Stimulated activated memory B cell treated with anti-CD40 and anti-IgM and Interleukin-4, amounts not matched to agents 10 μg/mL and 1 μg/mL and 100 μg/mL, for 72 hours (primary cell): ENCODE measurements around the gene CDK5RAP2.
"Not testable (repeated sequence)": the region's sequence is repeated elsewhere in the genome, so short reads cannot be mapped to it uniquely, and the experiment has no call there.

Source experiments
- ATAC-seq: fragments of 150-1000 bp; cut with Tn5 transposase; 2 replicates; pipeline ENCODE4 v1.10.0; 2021
- H3K27ac Mint-ChIP-seq: one replicate; pipeline ENCODE4 v1.8.0; 2022; ENCODE audit warnings: mild to moderate bottlenecking, mixed read lengths
- H3K27me3 Mint-ChIP-seq: one replicate; pipeline ENCODE4 v1.8.0; 2022; ENCODE audit warnings: mixed read lengths
- H3K36me3 Mint-ChIP-seq: one replicate; pipeline ENCODE4 v1.8.0; 2022; ENCODE audit warnings: mixed read lengths
- H3K4me1 Mint-ChIP-seq: one replicate; pipeline ENCODE4 v1.8.0; 2022; ENCODE audit warnings: mixed read lengths
- H3K4me3 Mint-ChIP-seq: one replicate; pipeline ENCODE4 v1.8.0; 2022; ENCODE audit warnings: mild to moderate bottlenecking, moderate library complexity, mixed read lengths
- H3K9me3 Mint-ChIP-seq: one replicate; pipeline ENCODE4 v1.8.0; 2022; ENCODE audit warnings: mixed read lengths

CDK5RAP2 gene

DNA sequence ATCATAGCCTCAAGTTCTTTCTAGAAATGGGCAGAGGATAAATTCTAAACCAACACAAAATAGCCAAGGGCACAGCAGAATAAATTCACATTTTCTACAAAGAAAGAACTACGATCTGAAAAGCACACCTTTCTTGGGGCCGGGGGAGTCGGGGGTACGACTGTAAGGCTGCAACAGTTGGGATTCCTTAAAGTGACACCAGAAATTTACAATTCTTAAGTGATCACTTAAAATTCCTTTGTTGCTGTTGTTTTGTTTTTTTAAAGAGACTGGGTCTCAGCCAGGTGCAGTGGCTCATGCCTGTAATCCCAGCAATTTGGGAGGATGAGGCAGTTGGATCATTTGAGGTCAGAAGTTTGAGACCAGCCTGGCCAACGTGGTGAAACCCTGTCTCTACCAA, 95.8 kb downstream of the CDK5RAP2 start:
- Mint-ChIP-seq H3K36me3 (peaks cover 56% of the 10 kb centered on the region), H3K27ac (no peak overlapping the region), H3K4me3 (no peak overlapping the region), H3K4me1 (peaks cover 6% of the 10 kb centered on the region), H3K9me3 (no peaks in the 10 kb centered on the region), H3K27me3 (no peaks in the 10 kb centered on the region)
- no peak for ATAC-seq

DNA sequence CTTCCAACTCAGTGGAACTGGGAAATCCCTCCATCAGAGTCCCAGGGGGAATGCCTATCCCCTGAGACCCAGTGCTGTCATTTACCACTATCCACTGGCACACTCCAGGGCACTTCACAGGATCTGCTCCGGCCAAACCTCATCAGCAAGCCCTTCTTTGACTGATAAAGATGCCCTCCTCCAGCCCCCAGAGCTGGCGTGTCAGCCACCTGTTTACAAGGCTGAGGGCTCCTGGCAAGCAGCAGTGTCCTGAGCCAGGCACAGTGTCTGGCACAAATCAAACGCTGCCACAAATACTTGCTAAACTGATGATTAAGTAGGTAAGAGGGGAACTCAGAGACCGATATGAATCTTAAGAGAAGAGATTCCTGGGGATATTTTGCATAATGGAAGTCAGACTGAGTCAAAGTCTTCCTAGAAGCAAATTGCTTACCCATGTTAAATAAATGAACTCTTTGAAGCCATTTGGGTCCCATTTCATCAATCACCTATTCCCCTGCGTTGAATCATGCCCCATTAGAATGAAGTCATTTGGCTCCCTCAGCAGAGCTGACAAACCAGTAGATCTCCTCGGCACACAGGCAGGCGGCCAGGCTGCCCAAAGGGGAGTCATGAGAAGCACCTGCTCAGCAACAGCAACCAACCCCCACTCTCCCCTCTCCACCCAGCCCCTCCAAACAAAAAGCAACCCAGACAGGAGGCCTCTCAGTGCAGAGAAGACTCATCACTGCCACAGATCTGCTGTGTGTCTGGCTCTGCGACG, 97.4 kb downstream of the CDK5RAP2 start:
- Mint-ChIP-seq H3K27me3 (no peaks in the 10 kb centered on the region), H3K27ac (no peak overlapping the region), H3K4me1 (peaks cover 6% of the 10 kb centered on the region), H3K36me3 (peaks cover 52% of the 10 kb centered on the region), H3K4me3 (no peak overlapping the region), H3K9me3 (no peaks in the 10 kb centered on the region)
- ATAC-seq: no peak

- Mint-ChIP-seq H3K4me3 (no peak overlapping the region), H3K36me3 (peaks cover 47% of the 10 kb centered on the region), H3K27ac (no peak overlapping the region), H3K27me3 (no peaks in the 10 kb centered on the region), H3K4me1 (peaks cover 6% of the 10 kb centered on the region), H3K9me3 (no peaks in the 10 kb centered on the region)
- no peak for ATAC-seq
Observed at GRCh38 chr9:120481846-120482245, 98.1 kb downstream of the CDK5RAP2 start.

DNA sequence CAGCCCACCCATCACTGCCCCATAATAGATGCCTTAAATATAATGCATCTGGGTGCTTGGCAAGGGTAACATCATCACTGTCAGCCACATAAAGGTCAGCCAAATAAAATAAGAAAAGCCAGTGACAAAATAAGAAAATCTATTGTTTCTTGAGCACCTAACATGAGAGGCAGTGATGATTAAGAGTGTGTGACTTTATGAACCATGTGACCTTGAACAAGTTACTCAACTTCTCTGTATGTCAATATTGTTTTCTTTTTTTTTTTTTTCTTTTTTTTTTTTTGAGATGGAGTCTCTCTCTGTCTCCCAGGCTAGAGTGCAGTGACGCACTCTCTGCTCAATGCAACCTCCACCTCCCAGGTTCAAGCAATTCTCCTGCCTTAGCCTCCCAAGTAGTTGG, 98.7 kb downstream of the CDK5RAP2 start:
- H3K4me1 Mint-ChIP-seq: peaks cover 6% of the 10 kb centered on the region
- H3K27ac Mint-ChIP-seq: no peak overlapping the region
- H3K4me3 Mint-ChIP-seq: no peak overlapping the region
- H3K36me3 Mint-ChIP-seq: peaks cover 41% of the 10 kb centered on the region
- ATAC-seq: no peak
- H3K27me3 Mint-ChIP-seq: no peaks in the 10 kb centered on the region
- H3K9me3 Mint-ChIP-seq: no peaks in the 10 kb centered on the region

GRCh38 chr9:120480707-120481106, 99.3 kb downstream of the CDK5RAP2 start:
- Mint-ChIP-seq H3K9me3 (no peaks in the 10 kb centered on the region), H3K36me3 (peaks cover 42% of the 10 kb centered on the region), H3K27ac (no peak overlapping the region), H3K4me3 (no peak overlapping the region), H3K4me1 (peaks cover 6% of the 10 kb centered on the region), H3K27me3 (no peaks in the 10 kb centered on the region)
- ATAC-seq: no peak

- no peak for ATAC-seq
- Mint-ChIP-seq H3K36me3 (peaks cover 54% of the 10 kb centered on the region), H3K27me3 (no peaks in the 10 kb centered on the region), H3K9me3 (no peaks in the 10 kb centered on the region), H3K4me3 (no peak overlapping the region), H3K27ac (no peak overlapping the region), H3K4me1 (peaks cover 4% of the 10 kb centered on the region)
Observed at GRCh38 chr9:120478208-120478607, 101.8 kb downstream of the CDK5RAP2 start.

DNA sequence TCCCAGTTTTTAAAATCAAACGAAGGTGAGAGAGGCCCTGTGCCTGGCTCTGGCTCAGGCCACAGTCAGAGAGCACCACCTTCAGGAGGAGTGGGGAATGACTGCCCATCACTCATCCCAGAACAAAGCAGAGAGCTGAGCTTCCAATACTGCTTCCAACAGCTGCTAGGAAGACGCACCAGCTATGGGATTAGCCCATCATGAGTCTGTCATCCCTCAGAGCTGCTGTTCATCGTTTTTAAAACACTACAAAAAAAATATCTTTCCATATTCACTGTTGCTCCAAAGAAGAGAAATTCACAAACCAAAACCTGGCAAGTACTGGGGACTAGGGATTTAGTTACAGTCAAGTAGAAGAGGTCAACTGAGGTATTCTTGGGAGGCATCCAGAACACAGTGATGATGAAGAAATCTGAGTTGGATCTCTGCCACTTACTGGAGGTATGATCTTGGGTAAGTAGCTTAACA, 102.4 kb downstream of the CDK5RAP2 start:
- ATAC-seq: peak; percentile 51
- H3K27ac Mint-ChIP-seq: no peak overlapping the region
- H3K4me1 Mint-ChIP-seq: no peaks in the 10 kb centered on the region
- no peaks in the 10 kb centered on the region for H3K9me3 Mint-ChIP-seq
- no peaks in the 10 kb centered on the region for H3K27me3 Mint-ChIP-seq
- no peak overlapping the region for H3K4me3 Mint-ChIP-seq
- H3K36me3 Mint-ChIP-seq: peaks cover 54% of the 10 kb centered on the region

DNA sequence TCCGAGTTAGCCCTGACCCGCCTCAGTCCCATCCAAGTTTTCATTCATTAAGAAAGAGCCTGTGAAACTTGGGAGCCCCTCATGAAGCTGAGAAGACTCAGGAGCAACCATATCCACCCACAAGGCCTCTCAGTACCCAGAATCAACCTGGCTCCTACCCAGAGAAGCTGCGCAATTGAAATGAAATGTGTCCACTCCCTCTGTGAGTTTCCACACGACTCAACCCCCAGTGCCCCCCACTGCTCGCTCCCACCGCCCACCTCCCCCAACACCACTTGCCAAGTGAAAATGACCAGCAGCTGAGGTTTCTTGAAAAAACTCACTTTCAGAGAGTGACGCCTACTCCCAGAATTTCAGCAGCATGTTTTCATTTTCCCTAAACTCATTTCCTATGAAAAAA, 104.6 kb downstream of the CDK5RAP2 start:
- Mint-ChIP-seq H3K27me3 (no peaks in the 10 kb centered on the region), H3K9me3 (no peaks in the 10 kb centered on the region), H3K27ac (no peak overlapping the region), H3K4me1 (no peaks in the 10 kb centered on the region), H3K36me3 (peaks cover 68% of the 10 kb centered on the region), H3K4me3 (no peak overlapping the region)
- ATAC-seq: no peak

DNA sequence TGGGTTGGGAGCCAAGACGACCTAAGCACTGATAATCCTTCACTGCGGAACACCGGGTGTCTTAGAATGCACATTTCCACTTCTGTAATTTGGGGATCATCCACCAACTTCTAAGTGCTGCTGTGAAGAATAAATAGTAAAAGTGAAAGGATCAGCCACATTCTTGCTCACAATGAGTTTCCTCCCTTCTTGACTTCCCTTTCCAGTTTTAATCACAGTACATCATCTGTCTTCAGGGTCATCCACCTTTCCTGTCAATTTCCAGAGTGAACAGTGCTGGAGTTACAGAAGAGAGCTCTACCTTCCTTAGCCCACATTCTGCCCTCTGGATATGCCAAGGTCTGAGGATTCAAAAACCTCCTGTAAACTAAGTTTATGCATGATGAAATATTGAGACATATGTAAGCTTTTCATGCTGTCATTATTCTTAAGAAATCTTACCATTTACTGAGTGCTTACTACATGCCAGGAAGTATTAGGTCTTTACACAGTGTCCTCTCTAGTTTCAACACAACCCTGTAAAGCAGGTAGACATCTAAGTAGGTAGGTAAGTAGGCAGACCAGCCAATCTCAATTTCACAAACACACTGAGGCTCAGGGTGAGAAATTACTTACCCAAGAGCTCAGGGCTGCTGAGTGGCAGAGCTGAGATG, 105.2 kb downstream of the CDK5RAP2 start:
- no peak overlapping the region for H3K27ac Mint-ChIP-seq
- no peaks in the 10 kb centered on the region for H3K4me1 Mint-ChIP-seq
- no peaks in the 10 kb centered on the region for H3K9me3 Mint-ChIP-seq
- H3K36me3 Mint-ChIP-seq: peaks cover 74% of the 10 kb centered on the region
- H3K27me3 Mint-ChIP-seq: no peaks in the 10 kb centered on the region
- H3K4me3 Mint-ChIP-seq: no peak overlapping the region
- no peak for ATAC-seq

GRCh38 chr9:120473608-120474007, 106.4 kb downstream of the CDK5RAP2 start:
- H3K36me3 Mint-ChIP-seq: peaks cover 84% of the 10 kb centered on the region
- H3K9me3 Mint-ChIP-seq: no peaks in the 10 kb centered on the region
- no peak for ATAC-seq
- H3K27ac Mint-ChIP-seq: no peak overlapping the region
- no peaks in the 10 kb centered on the region for H3K4me1 Mint-ChIP-seq
- no peak overlapping the region for H3K4me3 Mint-ChIP-seq
- no peaks in the 10 kb centered on the region for H3K27me3 Mint-ChIP-seq

- Mint-ChIP-seq H3K27ac (no peak overlapping the region), H3K9me3 (no peaks in the 10 kb centered on the region), H3K4me1 (no peaks in the 10 kb centered on the region), H3K4me3 (no peak overlapping the region), H3K27me3 (no peaks in the 10 kb centered on the region), H3K36me3 (peaks cover 64% of the 10 kb centered on the region)
- no peak for ATAC-seq
Observed at GRCh38 chr9:120465685-120466407, 114.1 kb downstream of the CDK5RAP2 start.

GRCh38 chr9:120464887-120465421, 115.0 kb downstream of the CDK5RAP2 start:
- Mint-ChIP-seq H3K4me3 (no peak overlapping the region), H3K36me3 (peaks cover 63% of the 10 kb centered on the region), H3K27ac (no peak overlapping the region), H3K4me1 (no peaks in the 10 kb centered on the region), H3K27me3 (no peaks in the 10 kb centered on the region), H3K9me3 (no peaks in the 10 kb centered on the region)
- ATAC-seq: no peak

- Mint-ChIP-seq H3K36me3 (peaks cover 62% of the 10 kb centered on the region), H3K27ac (no peak overlapping the region), H3K9me3 (no peaks in the 10 kb centered on the region), H3K4me1 (no peaks in the 10 kb centered on the region), H3K4me3 (no peak overlapping the region), H3K27me3 (no peaks in the 10 kb centered on the region)
- no peak for ATAC-seq
Observed at GRCh38 chr9:120464176-120464886, 115.6 kb downstream of the CDK5RAP2 start.

DNA sequence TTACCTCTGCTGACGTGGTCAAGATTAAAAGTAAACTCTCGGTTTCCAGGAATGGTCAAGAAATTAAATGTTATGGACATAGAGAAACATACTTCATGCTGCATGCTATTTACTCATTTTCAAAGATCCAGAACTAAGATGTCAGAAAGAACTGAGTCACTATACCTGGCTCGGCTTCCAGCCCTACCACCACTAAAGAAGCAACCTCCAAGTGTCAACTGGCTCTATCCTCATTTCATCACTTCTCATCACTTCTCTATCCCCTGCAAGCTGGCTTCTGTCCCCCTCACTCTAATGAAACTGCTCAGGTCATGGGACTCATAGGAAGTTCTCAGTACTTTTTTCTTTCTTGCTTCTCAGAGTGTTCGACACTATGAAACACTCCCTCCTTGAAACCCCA, 116.2 kb downstream of the CDK5RAP2 start:
- Mint-ChIP-seq H3K4me3 (no peak overlapping the region), H3K9me3 (no peaks in the 10 kb centered on the region), H3K4me1 (no peaks in the 10 kb centered on the region), H3K36me3 (peaks cover 62% of the 10 kb centered on the region), H3K27me3 (no peaks in the 10 kb centered on the region), H3K27ac (no peak overlapping the region)
- ATAC-seq: no peak

DNA sequence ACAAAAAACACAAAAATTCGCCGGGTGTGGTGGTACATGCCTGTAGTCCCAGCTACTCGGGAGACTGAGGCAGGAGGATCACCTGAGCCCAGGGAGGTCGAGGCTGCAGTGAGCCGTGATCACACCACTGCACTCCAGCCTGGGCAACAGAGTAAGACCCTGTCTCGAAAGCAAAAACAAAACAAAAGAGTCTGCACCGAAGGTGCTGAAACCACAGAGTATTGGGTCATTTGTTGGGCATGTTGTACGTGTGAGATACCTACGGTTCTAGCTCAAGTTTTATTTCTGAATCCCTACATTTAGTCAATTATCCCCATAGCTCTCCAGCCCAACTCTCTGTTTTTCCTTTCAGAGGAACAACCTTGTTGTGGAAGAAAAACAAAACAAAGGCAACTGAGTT, 118.3 kb downstream of the CDK5RAP2 start:
- not testable (repeated sequence) for ATAC-seq, H3K4me3 Mint-ChIP-seq, H3K4me1 Mint-ChIP-seq, H3K9me3 Mint-ChIP-seq, H3K27me3 Mint-ChIP-seq, H3K27ac Mint-ChIP-seq
- H3K36me3 Mint-ChIP-seq: peaks cover 78% of the 10 kb centered on the region
